OCI-LY7 (cell line): ENCODE results near the gene CD226.

Source experiments
- CTCF ChIP-seq: fragments of 200-600 bp; sonication (generic); conservative IDR thresholded peaks from 2 replicates; pipeline ENCODE4 v1.5.1; 2014; ENCODE audit warnings: mild to moderate bottlenecking, antibody characterized with exemption, low read length, moderate library complexity, mixed read lengths
- EZH2phosphoT487 ChIP-seq: fragments of 200-600 bp; sonication (generic); IDR thresholded peaks from 2 replicates; pipeline ENCODE4 v1.6.1; 2018; ENCODE audit warnings: low read depth, borderline replicate concordance, mild to moderate bottlenecking, mixed run types, antibody characterized with exemption, low read length, moderate library complexity, mixed read lengths

- no peak for TF ChIP-seq CTCF
- TF ChIP-seq EZH2phosphoT487: no peak
Observed at GRCh38 chr18:69887256-69887655, 60.4 kb downstream of the CD226 start.
